ENCODE results near the gene SLC1A4.

DNA sequence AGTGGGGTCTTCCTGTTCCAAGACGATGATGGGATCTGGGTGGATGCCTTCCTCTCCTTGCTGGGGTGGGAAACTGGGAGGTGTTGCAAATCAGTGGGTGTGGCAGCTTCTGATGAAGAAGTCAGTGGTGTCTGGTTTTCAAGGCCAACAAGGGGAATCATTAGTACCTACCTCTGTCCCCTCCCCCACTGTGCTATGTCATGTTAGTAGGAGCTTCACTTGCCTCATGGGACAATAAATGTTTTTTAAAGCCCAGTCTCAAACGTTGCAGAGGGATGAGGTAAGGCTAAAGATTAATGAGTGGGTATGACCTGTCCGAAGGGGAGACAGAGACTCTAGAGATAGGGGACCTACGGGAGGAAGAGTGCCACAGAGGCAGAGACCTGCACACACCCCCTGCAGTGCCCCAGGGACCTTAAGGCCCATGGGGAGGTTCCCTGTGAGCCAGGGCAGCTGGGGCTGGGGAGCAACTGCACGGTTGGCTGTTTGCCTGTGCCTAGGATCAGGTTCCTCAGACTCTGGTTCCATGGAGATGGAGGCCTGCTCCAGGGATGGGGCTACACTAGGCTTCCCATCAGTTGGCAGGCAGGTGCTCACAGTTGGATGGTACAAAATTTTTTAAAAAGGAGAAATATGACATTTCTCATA is 37.8 kb upstream of the SLC1A4 start:
- TF ChIP-seq, protein P1, sequence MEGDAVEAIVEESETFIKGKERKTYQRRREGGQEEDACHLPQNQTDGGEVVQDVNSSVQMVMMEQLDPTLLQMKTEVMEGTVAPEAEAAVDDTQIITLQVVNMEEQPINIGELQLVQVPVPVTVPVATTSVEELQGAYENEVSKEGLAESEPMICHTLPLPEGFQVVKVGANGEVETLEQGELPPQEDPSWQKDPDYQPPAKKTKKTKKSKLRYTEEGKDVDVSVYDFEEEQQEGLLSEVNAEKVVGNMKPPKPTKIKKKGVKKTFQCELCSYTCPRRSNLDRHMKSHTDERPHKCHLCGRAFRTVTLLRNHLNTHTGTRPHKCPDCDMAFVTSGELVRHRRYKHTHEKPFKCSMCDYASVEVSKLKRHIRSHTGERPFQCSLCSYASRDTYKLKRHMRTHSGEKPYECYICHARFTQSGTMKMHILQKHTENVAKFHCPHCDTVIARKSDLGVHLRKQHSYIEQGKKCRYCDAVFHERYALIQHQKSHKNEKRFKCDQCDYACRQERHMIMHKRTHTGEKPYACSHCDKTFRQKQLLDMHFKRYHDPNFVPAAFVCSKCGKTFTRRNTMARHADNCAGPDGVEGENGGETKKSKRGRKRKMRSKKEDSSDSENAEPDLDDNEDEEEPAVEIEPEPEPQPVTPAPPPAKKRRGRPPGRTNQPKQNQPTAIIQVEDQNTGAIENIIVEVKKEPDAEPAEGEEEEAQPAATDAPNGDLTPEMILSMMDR (IDR thresholded peaks at IDR 0.05; ENCODE audit: low read depth, low read length, missing input control) = no peak
- no peak for TF ChIP-seq SP1 (IDR thresholded peaks at IDR 0.05)
- TF ChIP-seq TAF1 (conservative IDR thresholded peaks at IDR 0.05) = no peak
- no peak for TF ChIP-seq ZBTB33 (IDR thresholded peaks at IDR 0.05)
- no peak for TF ChIP-seq RAD21 (IDR thresholded peaks at IDR 0.05)
- TF ChIP-seq REST (IDR thresholded peaks at IDR 0.05) = no peak
- TF ChIP-seq, protein P2, sequence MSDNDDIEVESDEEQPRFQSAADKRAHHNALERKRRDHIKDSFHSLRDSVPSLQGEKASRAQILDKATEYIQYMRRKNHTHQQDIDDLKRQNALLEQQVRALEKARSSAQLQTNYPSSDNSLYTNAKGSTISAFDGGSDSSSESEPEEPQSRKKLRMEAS (IDR thresholded peaks at IDR 0.05) = no peak
- TF ChIP-seq EGR1 (IDR thresholded peaks at IDR 0.05; ENCODE audit: low read depth in 2 of 2) = no peak
- TF ChIP-seq JUND (IDR thresholded peaks at IDR 0.05) = no peak
- no peak for TF ChIP-seq GABPA (IDR thresholded peaks at IDR 0.05 in 1 of 2, conservative IDR thresholded peaks at IDR 0.05 in 1 of 2)
- no peak for TF ChIP-seq RXRA (IDR thresholded peaks at IDR 0.05)
- no peak for TF ChIP-seq YY1 (IDR thresholded peaks at IDR 0.05)
- no peak for TF ChIP-seq FOXA1 (IDR thresholded peaks at IDR 0.05)
- TF ChIP-seq, protein P3, sequence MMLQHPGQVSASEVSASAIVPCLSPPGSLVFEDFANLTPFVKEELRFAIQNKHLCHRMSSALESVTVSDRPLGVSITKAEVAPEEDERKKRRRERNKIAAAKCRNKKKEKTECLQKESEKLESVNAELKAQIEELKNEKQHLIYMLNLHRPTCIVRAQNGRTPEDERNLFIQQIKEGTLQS (IDR thresholded peaks at IDR 0.05) = no peak

All from liver (tissue), 3 donors.